ENCODE measurements around the gene TXN.
"Not testable (repeated sequence)": the region's sequence is repeated elsewhere in the genome, so short reads cannot be mapped to it uniquely, and the experiment has no call there.

The TXN gene

GRCh38 chr9:110257097-110257841 lies 962 bp upstream of the TXN start:
- no peak for DNase-seq (ENCODE audit: low read depth in 2 of 2, low spot score in 1 of 2)

GRCh38 chr9:110255463-110256379 lies 586 bp downstream of the TXN start:
- peak in 1 of 2 donors; percentile 3 for DNase-seq (ENCODE audit: low read depth in 2 of 2, low spot score in 1 of 2)

GRCh38 chr9:110255034-110255462 lies 1.3 kb downstream of the TXN start:
- DNase-seq (ENCODE audit: low read depth in 2 of 2, low spot score in 1 of 2) = no peak

- DNase-seq (ENCODE audit: low read depth in 2 of 2, low spot score in 1 of 2) = no peak
These were observed 1.8 kb downstream of the TXN start for GRCh38 chr9:110254500-110254899.

GRCh38 chr9:110252509-110253139 lies 3.7 kb downstream of the TXN start:
- no peak for DNase-seq (ENCODE audit: low read depth in 2 of 2, low spot score in 1 of 2)

- DNase-seq (ENCODE audit: low read depth in 2 of 2, low spot score in 1 of 2) = not testable (repeated sequence)
These were observed 4.5 kb downstream of the TXN start for GRCh38 chr9:110251770-110252169.

- DNase-seq (ENCODE audit: low read depth in 2 of 2, low spot score in 1 of 2) = no peak
These were observed 5.1 kb downstream of the TXN start for GRCh38 chr9:110251212-110251611.

GRCh38 chr9:110249603-110250002 lies 6.7 kb downstream of the TXN start:
- no peak for DNase-seq (ENCODE audit: low read depth in 2 of 2, low spot score in 1 of 2)

GRCh38 chr9:110248361-110248760 lies 7.9 kb downstream of the TXN start:
- no peak for DNase-seq (ENCODE audit: low read depth in 2 of 2, low spot score in 1 of 2)

- no peak for DNase-seq (ENCODE audit: low read depth in 2 of 2, low spot score in 1 of 2)
These were observed 10.1 kb downstream of the TXN start for GRCh38 chr9:110246214-110246613.

- no peak for DNase-seq (ENCODE audit: low read depth in 2 of 2, low spot score in 1 of 2)
These were observed 11.7 kb downstream of the TXN start for GRCh38 chr9:110244616-110245015.

GRCh38 chr9:110241858-110242321 lies 14.4 kb downstream of the TXN start:
- DNase-seq (ENCODE audit: low read depth in 2 of 2, low spot score in 1 of 2) = no peak

- no peak for DNase-seq (ENCODE audit: low read depth in 2 of 2, low spot score in 1 of 2)
These were observed 14.9 kb downstream of the TXN start for GRCh38 chr9:110241260-110241857.

- DNase-seq (ENCODE audit: low read depth in 2 of 2, low spot score in 1 of 2) = no peak
These were observed 16.1 kb downstream of the TXN start for GRCh38 chr9:110240198-110240597.

- DNase-seq (ENCODE audit: low read depth in 2 of 2, low spot score in 1 of 2) = no peak
These were observed 28.0 kb downstream of the TXN start for GRCh38 chr9:110228321-110228720.

- DNase-seq (ENCODE audit: low read depth in 2 of 2, low spot score in 1 of 2) = no peak
These were observed 31.7 kb downstream of the TXN start for GRCh38 chr9:110224583-110224982.

GRCh38 chr9:110220809-110221208 lies 35.5 kb downstream of the TXN start:
- no peak for DNase-seq (ENCODE audit: low read depth in 2 of 2, low spot score in 1 of 2)

- DNase-seq (ENCODE audit: low read depth in 2 of 2, low spot score in 1 of 2) = no peak
These were observed 38.6 kb downstream of the TXN start for GRCh38 chr9:110217656-110218099.

- DNase-seq (ENCODE audit: low read depth in 2 of 2, low spot score in 1 of 2) = no peak
These were observed 41.5 kb downstream of the TXN start for GRCh38 chr9:110214586-110215355.

GRCh38 chr9:110214090-110214489 lies 42.2 kb downstream of the TXN start:
- DNase-seq (ENCODE audit: low read depth in 2 of 2, low spot score in 1 of 2) = no peak
